Measurements from ENCODE around the gene GCLC. TPM values are rescaled to one million over a fixed set of nuclear protein-coding genes. Genes with fewer than 3 reads are reported as not detected.

Gene GCLC
- 127 and 152 TPM in 2 replicates for total RNA-seq

DNA sequence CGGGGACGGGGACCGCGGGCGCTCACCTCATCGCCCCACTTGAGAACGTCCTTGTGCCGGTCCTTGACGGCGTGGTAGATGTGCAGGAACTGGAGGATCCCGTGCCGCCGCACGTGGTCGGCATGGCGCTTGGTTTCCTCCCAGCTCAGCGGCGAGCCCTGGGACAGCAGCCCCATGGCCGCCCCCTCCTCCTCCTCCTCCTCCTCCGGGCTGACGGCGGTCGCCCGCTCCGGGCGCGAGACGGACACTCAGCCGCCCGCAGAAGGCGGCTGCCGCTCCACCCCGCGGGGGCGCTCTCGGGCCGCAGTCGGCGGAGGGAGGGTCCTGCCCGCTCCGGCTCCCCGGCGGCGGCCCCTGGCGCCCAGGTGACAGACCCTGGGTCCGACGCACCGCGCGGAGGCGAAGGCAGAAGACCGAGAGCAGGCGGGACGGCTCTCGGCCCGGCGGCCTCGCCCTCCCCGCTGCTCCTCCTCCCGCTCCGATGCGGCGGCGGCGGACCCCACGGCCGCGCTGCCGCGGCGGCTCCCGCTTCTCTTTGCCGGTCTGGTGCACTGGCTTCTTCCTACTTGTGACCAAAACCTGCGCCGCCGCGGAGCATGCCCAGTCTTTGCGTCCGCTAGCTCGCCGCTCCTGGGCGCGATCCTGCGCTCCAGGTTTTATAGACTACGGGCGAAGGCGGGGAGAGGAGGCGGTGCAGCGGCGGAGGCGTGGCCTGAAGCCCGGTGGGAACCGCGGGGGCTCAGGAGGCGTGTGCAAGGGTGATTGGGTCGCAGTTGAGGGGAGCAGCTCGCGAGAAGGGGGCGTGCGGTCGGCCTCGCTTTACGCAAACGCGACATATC is at the start of gene GCLC:
GCLC (minus strand) TSS at position 632 of the 839 bp plus-strand sequence; CDS start at position 176, 456 bp downstream.

Other genes with a start within 250 kb of the GCLC start
- gene ELOVL5, start 196.2 kb downstream of the GCLC start, total RNA-seq = 41.4 and 61.9 TPM in 2 replicates
- 0.34 and 1.1 TPM in 2 replicates for gene KLHL31, start 120.7 kb upstream of the GCLC start, total RNA-seq
- 27.1 and 29.4 TPM in 2 replicates for gene LRRC1, start 249.9 kb upstream of the GCLC start, total RNA-seq

Measured in nasal cavity respiratory epithelium epithelial cell of viscerocranial mucosa (primary cell).